HG03175 (cell line): Measurements from ENCODE around the gene MVB12B.

Experiments
- ATAC-seq: cut with Tn5 transposase; IDR thresholded peaks from one replicate; pipeline ENCODE4 v1.9.1; 2021; ENCODE audit warnings: mild to moderate bottlenecking, moderate library complexity; ENCODE audit not compliant: unreplicated experiment

The MVB12B gene

GRCh38 chr9:126486276-126486675 is 159.6 kb downstream of the MVB12B start:
- no peak for ATAC-seq

- no peak for ATAC-seq
Observed at GRCh38 chr9:126487856-126488255, 161.2 kb downstream of the MVB12B start.

GRCh38 chr9:126488310-126488709 is 161.7 kb downstream of the MVB12B start:
- ATAC-seq: no peak

DNA sequence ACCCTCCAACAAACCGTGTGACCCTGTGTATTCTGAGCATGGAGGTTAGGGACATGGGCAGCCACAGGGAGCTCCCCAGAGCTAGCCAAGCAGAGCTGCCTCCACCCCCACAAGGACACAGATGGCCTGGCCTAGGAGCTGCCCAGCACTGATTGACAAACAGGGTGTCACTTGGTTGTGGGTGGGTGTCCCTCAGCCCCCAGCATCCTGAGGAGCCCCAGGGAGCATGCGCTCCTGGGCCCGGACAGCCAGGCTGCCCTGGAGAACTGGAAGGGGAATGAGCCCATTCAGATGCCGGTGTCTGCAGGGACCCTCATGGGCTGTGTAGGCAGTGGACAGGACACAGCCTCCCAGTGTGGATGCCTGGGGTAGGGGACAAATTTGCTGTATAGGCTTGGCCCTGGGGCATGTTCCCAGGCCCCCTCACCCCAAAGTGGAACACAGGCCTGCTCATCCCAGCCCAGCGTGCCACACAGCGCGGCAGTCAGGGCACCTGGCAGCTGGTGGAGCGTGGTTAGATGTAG is 162.3 kb downstream of the MVB12B start:
- ATAC-seq: no peak

DNA sequence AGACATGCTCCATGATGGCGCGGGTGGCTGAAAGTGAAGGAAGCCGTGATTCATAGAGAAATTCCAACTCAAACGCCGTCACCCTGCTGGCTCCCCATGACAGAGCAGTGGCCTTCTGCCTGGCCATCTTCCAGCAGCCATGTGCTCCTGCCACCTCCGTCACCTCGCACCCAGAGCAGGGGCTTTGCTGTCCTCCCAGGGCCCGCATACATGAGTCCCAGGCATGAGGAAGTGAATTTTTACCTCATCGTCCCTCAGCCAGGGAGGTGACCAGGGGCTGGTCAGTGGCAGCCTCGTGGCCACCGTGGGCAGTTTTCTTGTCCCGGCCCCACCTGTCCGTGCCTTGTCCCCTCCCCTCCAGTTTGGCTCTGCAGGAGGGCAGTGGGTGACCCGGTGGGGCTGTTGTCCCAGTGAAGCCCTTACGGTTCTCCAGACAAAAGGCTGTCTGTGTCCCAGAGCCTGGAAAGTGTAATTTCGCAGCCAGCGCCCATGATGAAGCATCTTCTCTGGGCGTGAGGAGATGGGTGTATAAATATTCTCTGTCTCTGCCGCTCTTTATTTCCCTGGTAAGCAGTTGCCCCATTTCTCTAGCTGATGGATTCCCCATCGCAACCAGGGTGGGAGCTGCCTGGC is 163.1 kb downstream of the MVB12B start:
- ATAC-seq: no peak

GRCh38 chr9:126490214-126490631 is 163.6 kb downstream of the MVB12B start:
- no peak for ATAC-seq

DNA sequence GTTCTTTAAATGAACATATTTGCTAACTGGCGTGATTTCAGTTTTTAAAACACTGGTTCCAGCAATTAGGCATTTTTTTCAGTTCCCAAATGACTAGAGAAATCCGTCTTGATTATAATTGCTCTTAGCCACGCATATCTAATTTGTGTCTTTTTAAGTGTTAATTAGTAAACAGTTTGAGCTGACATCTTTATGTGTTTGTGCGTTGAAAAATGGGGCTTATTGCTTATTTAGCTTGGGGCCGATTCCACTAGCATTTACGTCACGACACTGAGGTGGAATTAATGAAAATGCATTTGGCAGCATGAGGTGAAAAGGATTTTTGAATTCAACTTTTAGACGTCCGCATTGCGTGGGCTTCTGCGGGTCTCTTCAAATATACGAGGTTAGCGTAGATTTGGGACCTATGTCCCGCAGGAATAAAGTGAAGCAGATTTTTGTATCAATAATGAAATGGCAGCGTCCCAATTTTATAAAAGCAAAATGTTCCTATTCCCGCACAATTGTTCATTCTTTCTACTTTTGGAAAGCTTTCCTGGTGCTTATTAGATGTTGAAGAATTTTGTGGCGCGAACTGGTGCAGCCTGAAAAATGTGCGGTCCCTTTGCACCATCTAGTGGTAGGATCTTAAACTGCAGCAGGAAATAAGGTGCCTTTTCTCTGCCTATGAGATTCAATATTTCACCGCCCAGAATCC is 164.4 kb downstream of the MVB12B start:
- ATAC-seq: no peak

DNA sequence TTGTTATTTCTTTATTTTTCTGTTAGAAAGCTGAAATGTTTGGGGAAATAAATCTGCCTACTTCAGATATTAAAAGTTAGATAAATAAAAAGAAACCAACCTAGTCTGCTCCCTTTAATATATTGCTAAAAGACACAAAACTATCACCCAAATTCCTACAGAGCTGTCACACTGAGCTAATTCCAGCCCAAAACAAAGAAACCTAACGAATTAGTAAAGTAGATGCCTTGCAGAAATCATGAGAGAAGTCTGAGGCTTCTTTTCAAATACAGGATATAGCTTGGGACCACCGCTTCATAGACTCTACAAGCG is 164.9 kb downstream of the MVB12B start:
- ATAC-seq: no peak

DNA sequence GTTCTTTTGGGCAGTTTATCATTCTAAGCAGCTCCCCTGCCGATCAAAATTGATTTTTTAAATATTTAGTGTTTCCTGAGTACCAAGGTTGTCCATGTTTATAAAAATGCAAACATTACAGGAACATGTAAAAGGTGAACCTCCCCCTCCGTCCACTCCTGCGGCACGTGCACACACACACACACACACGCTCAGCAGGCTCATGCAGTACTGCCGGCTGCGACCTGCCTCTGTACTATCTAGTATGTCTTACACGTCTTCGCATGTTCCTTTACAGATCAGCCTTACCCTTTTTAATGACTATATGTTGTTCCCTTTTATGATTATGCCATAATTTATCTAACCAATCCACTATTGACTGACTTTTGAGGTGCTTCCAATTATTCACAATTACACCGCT is 165.3 kb downstream of the MVB12B start:
- no peak for ATAC-seq

GRCh38 chr9:126494264-126494663 is 167.6 kb downstream of the MVB12B start:
- no peak for ATAC-seq

DNA sequence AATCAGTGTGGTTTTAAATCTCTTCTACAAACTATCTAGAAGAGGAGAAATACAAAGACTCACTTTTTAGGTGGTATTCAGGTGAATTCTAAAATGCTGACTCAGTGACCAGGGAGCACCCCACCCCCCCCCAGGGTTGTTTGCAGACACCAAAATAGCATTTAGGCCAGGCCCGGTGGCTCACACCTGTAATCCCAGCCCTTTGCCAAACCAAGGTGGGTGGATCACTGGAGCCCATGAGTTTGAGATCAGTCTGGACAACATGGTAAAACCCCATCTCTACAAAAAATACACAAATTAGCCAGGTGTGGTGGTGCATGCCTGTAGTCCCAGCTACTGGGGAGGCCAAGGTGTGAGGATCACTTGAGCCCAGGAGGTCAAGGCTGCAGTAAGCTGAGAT is 168.1 kb downstream of the MVB12B start:
- no peak for ATAC-seq

- no peak for ATAC-seq
Observed at GRCh38 chr9:126495411-126496180, 169.0 kb downstream of the MVB12B start.

- no peak for ATAC-seq
Observed at GRCh38 chr9:126496181-126496576, 169.6 kb downstream of the MVB12B start.

DNA sequence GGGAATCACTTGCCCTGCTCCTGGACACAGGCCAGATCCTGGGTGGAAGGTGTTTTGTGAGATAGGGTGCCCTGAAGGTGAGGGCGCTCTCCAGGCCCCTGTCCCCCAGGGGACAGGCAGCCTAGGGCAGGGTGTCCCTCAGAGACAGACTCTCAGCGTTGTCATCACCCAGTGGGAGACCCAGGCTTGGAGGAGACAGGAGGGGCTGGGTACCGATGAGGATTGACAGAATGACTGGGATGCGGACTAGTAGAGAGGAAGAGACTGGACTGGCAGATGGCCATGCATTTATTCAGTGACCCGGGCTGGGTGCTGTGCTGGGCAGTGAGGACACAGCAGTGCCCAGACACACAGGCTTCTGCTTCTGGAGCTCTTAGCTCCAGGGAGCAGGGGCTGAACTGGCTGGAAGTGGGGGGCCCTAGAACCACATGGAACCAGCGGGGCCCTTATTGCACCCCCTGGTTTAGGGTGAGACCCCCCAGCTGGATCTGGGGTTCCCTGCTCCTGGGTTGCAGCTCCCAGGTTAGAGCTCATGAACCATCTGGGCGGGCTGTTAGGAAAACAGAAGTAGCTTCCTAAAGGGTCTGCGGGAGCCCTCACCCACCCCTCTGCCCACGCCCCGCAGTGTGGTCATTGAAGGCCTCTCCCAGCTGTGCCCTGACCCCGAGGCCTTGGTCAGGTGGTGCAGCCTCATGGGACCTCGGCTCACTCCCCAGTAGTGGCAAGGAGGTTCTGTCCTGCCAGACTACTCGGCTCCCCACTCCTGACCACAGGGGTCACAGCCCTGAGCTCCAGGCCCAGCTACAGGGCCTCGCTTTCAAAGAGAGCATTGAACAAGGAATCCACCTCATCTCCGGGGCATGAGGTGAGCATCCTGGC is 170.4 kb downstream of the MVB12B start:
- no peak for ATAC-seq

DNA sequence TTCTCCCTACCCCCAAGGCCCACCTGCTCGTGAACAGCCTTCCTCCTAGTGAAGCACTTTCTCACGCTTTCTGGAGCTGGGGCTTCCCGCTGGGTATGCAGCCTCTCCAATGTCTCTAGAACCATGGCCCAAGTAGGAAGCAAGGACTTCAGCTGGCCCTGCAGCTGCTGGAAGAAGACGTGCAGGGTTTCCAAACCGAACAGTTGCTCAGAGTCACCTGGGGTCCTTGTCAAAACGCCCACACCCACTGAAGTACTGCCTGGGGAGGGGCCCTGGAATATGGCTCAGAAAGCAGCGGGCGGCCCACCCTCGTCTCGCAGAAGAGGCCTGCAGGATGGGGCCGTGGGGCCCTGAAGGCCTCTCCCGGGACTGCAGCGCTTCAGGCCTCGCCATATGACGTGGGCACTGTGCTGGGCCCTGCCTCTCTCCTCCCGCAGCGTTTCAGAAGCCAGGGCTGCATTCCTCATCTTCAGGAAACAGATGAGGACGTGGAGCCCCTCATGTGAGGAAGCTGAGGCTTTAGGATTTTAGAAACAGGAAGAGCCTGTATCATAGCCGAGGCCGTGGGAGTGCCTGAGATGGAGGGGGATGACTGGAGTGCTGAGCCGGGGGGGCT is 171.1 kb downstream of the MVB12B start:
- ATAC-seq: no peak

- no peak for ATAC-seq
Observed at GRCh38 chr9:126498331-126498730, 171.7 kb downstream of the MVB12B start.

DNA sequence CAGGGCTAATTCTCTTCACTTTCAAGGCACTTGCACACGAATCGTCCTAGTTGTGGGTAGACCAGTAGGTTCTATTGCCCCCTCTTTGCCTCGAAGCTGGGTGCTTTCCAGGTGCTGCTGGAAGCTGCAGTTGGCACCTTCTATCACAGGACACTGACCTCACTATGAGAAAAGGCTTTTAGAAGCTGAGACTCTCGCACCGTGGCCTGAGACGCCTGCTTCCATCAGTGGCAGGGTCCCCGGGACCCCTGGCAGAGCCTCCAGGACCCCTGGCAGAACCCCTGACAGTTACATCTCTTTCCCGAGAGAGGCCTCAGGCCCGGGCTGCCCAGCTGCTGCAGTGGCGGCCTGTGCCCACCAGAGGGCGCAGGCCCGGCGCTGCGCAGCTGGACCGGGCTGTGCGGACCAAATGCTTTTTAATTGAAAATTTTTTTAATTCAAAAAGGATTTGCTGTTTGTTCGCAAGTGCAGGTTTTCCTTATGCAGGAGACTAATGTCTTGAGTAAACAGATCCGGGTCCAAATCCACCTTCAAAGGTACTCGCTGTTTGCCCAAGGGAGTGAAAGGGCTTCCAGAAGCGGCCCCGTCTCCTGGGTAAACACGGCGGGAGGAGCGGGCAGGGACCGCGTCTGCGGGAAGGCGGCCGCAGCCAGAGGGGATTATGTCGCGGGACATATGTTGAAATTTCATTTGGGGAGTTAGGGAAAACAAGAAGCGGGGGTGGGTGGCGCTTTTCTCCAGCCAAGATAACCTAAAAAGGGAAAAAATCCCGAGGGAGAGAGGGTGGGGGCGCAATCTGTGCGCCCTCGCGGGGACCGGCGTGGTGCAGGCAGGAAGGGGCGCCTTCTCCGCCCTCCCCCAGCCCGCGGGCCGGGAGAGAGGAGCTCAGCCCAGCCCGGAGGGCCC is 172.6 kb downstream of the MVB12B start:
- peak; percentile 49 for ATAC-seq

DNA sequence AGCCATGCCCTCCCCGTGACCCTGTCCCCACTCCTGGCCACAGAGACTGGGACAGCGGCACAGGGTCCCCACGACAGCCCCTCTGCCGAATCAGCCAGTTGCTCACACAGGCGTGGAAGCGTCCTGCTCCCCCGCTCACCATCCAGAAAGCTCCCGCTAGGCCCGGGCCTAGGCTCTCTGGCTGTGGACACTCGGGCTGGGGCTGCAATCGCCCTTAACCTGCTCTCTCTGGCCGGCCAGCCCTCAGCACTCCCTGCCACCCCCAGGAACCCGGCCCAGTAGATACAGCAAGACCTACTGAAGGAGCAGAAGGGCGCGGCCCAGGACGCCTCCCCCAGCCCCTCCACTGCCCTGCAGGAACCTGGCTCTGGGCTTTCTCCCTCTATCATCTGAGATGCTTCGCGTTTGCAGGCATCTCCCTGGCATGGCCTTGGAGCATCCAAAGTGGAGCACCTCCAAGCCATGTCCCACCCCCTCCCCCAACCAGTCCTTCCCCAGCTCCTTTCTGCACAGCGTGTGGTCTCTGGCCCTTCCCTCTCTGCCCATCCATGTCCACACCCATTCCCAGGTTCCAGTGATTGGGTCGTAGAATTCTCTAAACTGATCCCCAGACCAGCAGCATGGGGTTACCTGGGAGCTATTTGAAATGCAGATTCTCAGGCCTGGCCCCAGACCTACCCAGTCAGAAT is 173.4 kb downstream of the MVB12B start:
- ATAC-seq: no peak
